HepG2 (cell line): ENCODE data around the gene TCEANC. TPM values are rescaled to one million over a fixed set of nuclear protein-coding genes. Genes with fewer than 3 reads are reported as not detected.

Source experiments
- ATAC-seq: fragments of 200-7000 bp; cut with Tn5 transposase; 3 replicates; pipeline ENCODE4 v1.9.1; 2020; ENCODE audit warnings: mild to moderate bottlenecking, moderate library complexity
- BruUV-seq: library from RNA; stranded (reverse); fragments of 400-500 nt; replicated peaks from 2 replicates; lab custom pipeline; 2021; lab: Mats Ljungman, UMichigan
- CTCF ChIA-PET: fragments of 300-600 bp; formaldehyde crosslinking; extraction: SDS; loops from one replicate; lab custom pipeline; 2021; ENCODE audit warnings: low total read pairs, inconsistent platforms, low intra/inter-chr PET ratio; lab: Yijun Ruan, JAX
- POLR2A ChIA-PET: fragments of 350-600 bp; sonication (Branson Sonifier 250); formaldehyde crosslinking; loops from one replicate; lab custom pipeline; 2020; ENCODE audit warnings: antibody characterized with exemption, inconsistent platforms; lab: Yijun Ruan, JAX
- DNase-seq: peaks from one replicate; pipeline ENCODE4 v3.0.0-alpha.2; 2015; ENCODE audit warnings: low spot score
- FAIRE-seq: peaks from 3 replicates; lab custom pipeline; 2011; peaks lifted over from hg19 to GRCh38; lab: Jason Lieb, UNC
- H2AFZ ChIP-seq: one replicate; pipeline ENCODE4 v1.6.1; 2011; ENCODE audit warnings: low read length, inconsistent platforms
- H3K27ac ChIP-seq: fragments of 300-600 bp; 3 replicates; pipeline ENCODE4 v1.8.0; 2011; ENCODE audit warnings: mixed run types, mild to moderate bottlenecking, mixed read lengths, low read length, inconsistent platforms; ENCODE audit not compliant: insufficient read depth; ENCODE audit errors: extremely low read length
- H3K27me3 ChIP-seq, 2 experiments: fragments of 200-600 bp in 1 of 2; 2 replicates in 1 of 2; 3 replicates in 1 of 2; pipeline versions ENCODE4 v1.6.0 to v1.8.0; 2011; ENCODE audit warnings: low read length in 2 of 2, mild to moderate bottlenecking in 2 of 2, moderate library complexity in 2 of 2, inconsistent platforms in 1 of 2; ENCODE audit not compliant: insufficient read depth in 2 of 2, control insufficient read depth in 1 of 2
- H3K36me3 ChIP-seq, 2 experiments: fragments of 200-600 bp in 1 of 2; replicated peaks in 1 of 2; 2 replicates in 1 of 2; 3 replicates in 1 of 2; pipeline versions ENCODE4 v1.5.1 to v1.8.0; 2011; ENCODE audit warnings: low read length in 2 of 2, inconsistent platforms in 1 of 2; ENCODE audit not compliant: insufficient read depth in 2 of 2, control insufficient read depth in 1 of 2
- H3K4me1 ChIP-seq: 2 replicates; pipeline ENCODE4 v1.5.1; 2012; ENCODE audit warnings: low read length, inconsistent platforms; ENCODE audit not compliant: insufficient read depth
- H3K4me2 ChIP-seq: 2 replicates; pipeline ENCODE4 v1.6.0; 2011; ENCODE audit warnings: low read depth, low read length, inconsistent platforms
- H3K4me3 ChIP-seq, 3 experiments: fragments of 200-600 bp in 1 of 3; sonication (generic), shearing (Covaris generic) in 1 of 3; replicated peaks in 1 of 3; 2 replicates each; pipeline ENCODE4 v1.5.1; 2011 to 2016; ENCODE audit warnings: low read length in 3 of 3, inconsistent platforms in 2 of 3, low read depth in 2 of 3, mild to moderate bottlenecking in 2 of 3, control low read depth in 1 of 3, mixed read lengths in 1 of 3; ENCODE audit not compliant: insufficient read depth in 1 of 3
- H3K79me2 ChIP-seq: one replicate; pipeline ENCODE4 v1.6.1; 2011; ENCODE audit warnings: low read length, inconsistent platforms; ENCODE audit not compliant: insufficient read depth
- H3K9ac ChIP-seq: 2 replicates; pipeline ENCODE4 v1.6.0; 2011; ENCODE audit warnings: mild to moderate bottlenecking, low read depth, low read length, inconsistent platforms; ENCODE audit not compliant: insufficient read depth
- H3K9me3 ChIP-seq: 2 replicates; pipeline ENCODE4 v1.5.1; 2012; ENCODE audit warnings: mild to moderate bottlenecking, low read length
- H4K20me1 ChIP-seq: 2 replicates; pipeline ENCODE4 v1.6.0; 2011; ENCODE audit warnings: inconsistent platforms, mild to moderate bottlenecking, low read length, moderate library complexity; ENCODE audit not compliant: insufficient read depth
- KDM5B ChIP-seq: sonication (generic); formaldehyde crosslinking; IDR thresholded peaks from 2 replicates; pipeline ENCODE4 v1.4.0; 2020; ENCODE audit warnings: missing genetic modification reagents, mild to moderate bottlenecking, borderline replicate concordance
- MIXL1 ChIP-seq: IDR thresholded peaks from 2 replicates; pipeline ENCODE4 v1.6.1; 2016
- NR3C1 ChIP-seq: sonication (generic); formaldehyde crosslinking; IDR thresholded peaks from 2 replicates; pipeline ENCODE4 v1.4.0; 2020; ENCODE audit warnings: missing genetic modification reagents
- SETDB1 ChIP-seq: sonication (generic); formaldehyde crosslinking; IDR thresholded peaks from 2 replicates; pipeline ENCODE4 v1.5.1; 2020; ENCODE audit warnings: missing genetic modification reagents, mild to moderate bottlenecking, borderline replicate concordance
- SMARCE1 ChIP-seq: fragments of 450-650 bp; IDR thresholded peaks from 2 replicates; pipeline ENCODE4 v1.6.1; 2017; ENCODE audit warnings: borderline replicate concordance
- SUZ12 ChIP-seq: fragments of 150-350 bp; IDR thresholded peaks from 2 replicates; pipeline ENCODE4 v1.6.1; 2014; ENCODE audit warnings: low read depth, low read length
- TSC22D2 ChIP-seq: sonication (generic); formaldehyde crosslinking; IDR thresholded peaks from 2 replicates; pipeline ENCODE4 v1.5.1; 2020; ENCODE audit warnings: missing genetic modification reagents, mild to moderate bottlenecking, borderline replicate concordance
- ZNF143 ChIP-seq: sonication (generic); formaldehyde crosslinking; IDR thresholded peaks from 2 replicates; pipeline ENCODE4 v1.4.0; 2020; ENCODE audit warnings: missing genetic modification reagents
- ZNF329 ChIP-seq: sonication (generic); formaldehyde crosslinking; IDR thresholded peaks from 2 replicates; pipeline ENCODE4 v1.9.0; 2021; ENCODE audit warnings: low read depth, mild to moderate bottlenecking, missing genetic modification reagents
- ZNF354B ChIP-seq: sonication (generic); formaldehyde crosslinking; IDR thresholded peaks from 2 replicates; pipeline ENCODE4 v1.8.0; 2022; ENCODE audit warnings: mild to moderate bottlenecking, missing genetic modification reagents
- ZNF879 ChIP-seq: sonication (generic); formaldehyde crosslinking; IDR thresholded peaks from 2 replicates; pipeline ENCODE4 v1.8.1; 2023; ENCODE audit warnings: missing genetic modification reagents
- WGBS: methylation state at CpG from one replicate; pipeline ENCODE4 v1.1.6; 2017; ENCODE audit warnings: low lambda C conversion rate; 5-methylcytosine and 5-hydroxymethylcytosine counted together
- in situ Hi-C: cut with HindIII; loops from 2 replicates; pipeline ENCODE4 v1.10.0; 2017; ENCODE audit warnings: low pct_unique_long_range_greater_than_20kb; ENCODE audit not compliant: extremely low pct_ligation_motif_present
- intact Hi-C: fragments of 100-400 bp; cut with micrococcal nuclease; formaldehyde crosslinking; loops from one replicate; pipeline ENCODE4 v1.10.0; 2022; ENCODE audit not compliant: unreplicated experiment
- polyA plus RNA-seq, 8 experiments: library from polyadenylated mRNA; depleted of rRNA in 3 of 8; stranded (reverse) in 7 of 8; unstranded in 1 of 8; fragments of >200 nt; fragmentation: Illumina TruSeq in 4 of 8; extraction: Trizol in 4 of 8; gene quantifications; 2 replicates each; pipeline versions ENCODE4 v1.2.1 to v1.2.3, GENCODE V29; 2011 to 2016; ENCODE audit warnings: low read depth in 4 of 8, missing spikeins in 1 of 8, mixed read lengths in 1 of 8; ENCODE audit not compliant: insufficient read depth in 1 of 8
- total RNA-seq, 5 experiments: library from RNA; depleted of rRNA; stranded (reverse); fragments of >200 nt; fragmentation: Illumina TruSeq; extraction: Trizol; gene quantifications; 2 replicates each; pipeline ENCODE4 v1.2.3, GENCODE V29; 2016; ENCODE audit warnings: low read depth in 1 of 5
- TF ChIP-seq, protein P1 (sequence below): sonication (generic); formaldehyde crosslinking; IDR thresholded peaks from 2 replicates; pipeline ENCODE4 v1.4.0; 2020; ENCODE audit warnings: mild to moderate bottlenecking, missing genetic modification reagents
- TF ChIP-seq, protein P2 (sequence below): sonication (generic); formaldehyde crosslinking; IDR thresholded peaks from 2 replicates; pipeline ENCODE4 v1.4.0; 2020; ENCODE audit warnings: missing genetic modification reagents, borderline replicate concordance
- TF ChIP-seq, protein P3 (sequence below): IDR thresholded peaks from 2 replicates; pipeline ENCODE4 v1.6.1; 2016; ENCODE audit warnings: mild to moderate bottlenecking, missing biosample characterization, missing genetic modification reagents

Gene TCEANC
- total and polyA plus RNA-seq, 2 of the 13 experiments (the other 11 are each of a cell fraction or from before 2014, with no cell fraction given): 0.51 to 0.97 TPM

DNA sequence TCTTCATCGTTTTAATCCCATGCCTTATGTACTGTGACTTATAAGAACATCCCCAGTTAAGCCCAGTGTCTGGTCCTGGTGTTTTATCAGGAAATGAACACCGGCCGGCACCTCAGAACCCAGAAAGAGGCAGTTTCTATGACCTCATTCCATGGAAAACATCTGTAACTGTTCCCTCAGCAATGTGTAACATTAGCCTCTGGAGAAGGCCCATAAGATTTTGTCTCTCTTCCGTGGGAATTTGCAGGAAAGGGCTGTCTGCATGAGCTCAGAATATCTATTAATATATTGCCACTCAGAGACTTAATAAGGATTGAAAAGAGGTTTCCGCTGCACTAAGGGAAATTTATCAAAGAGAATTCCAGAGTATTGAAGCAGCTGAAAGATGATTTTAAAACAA, 3.1 kb upstream of the TCEANC start (continued):
- no peak for TF ChIP-seq ZNF329
- no peak for TF ChIP-seq ZNF143 (CRISPR knock-in tag)
- TF ChIP-seq MIXL1 (CRISPR knock-in tag): no peak
- no peak for TF ChIP-seq SUZ12

DNA sequence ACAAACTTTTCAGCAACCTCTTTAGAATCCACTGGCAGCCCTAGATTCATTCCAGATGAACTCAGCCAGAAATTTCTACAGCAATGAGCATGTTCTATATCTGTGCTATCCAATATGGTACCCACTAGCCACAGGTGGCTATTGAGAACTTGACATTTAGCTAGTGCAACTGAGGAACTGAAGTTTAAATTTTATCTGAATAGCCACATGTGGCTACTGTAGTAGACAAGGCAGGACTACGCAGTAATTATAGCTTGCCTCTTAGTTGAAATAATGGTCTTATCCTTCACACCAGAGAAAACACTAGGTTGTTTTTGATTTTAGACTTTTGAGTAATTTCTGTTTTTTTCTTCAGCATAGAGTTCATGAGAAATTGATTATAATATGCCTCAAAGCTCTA, 2.6 kb upstream of the TCEANC start:
- no peaks in the 10 kb centered on the region for H3K36me3 ChIP-seq
- FAIRE-seq (no peak), DNase-seq (no peak), ATAC-seq (no peak)
- intact Hi-C loops: no loop called here
- H3K27me3 ChIP-seq: no peaks in the 10 kb centered on the region
- H3K79me2 ChIP-seq: no peaks in the 10 kb centered on the region
- H3K4me1 ChIP-seq: peaks cover 6% of the 10 kb centered on the region
- 100% methylated on average over 1 of the region's 1 CpG for WGBS
- H3K4me2 ChIP-seq: no peak overlapping the region
- no peak overlapping the region for H3K9ac ChIP-seq
- ChIA-PET POLR2A (no interaction called here), CTCF (no interaction called here)
- BruUV-seq: no TSS peak
- in situ Hi-C loops: loop anchor here (5.0 kb wide), 1 partner anchor 377 kb away; the partner anchor contains the start of gene GEMIN8
- H3K27ac ChIP-seq: no peak overlapping the region
- TF ChIP-seq SMARCE1 (no peak), NR3C1 (CRISPR knock-in tag) (no peak), KDM5B (CRISPR knock-in tag) (no peak), SETDB1 (no peak), ZNF879 (no peak), ZNF354B (CRISPR knock-in tag) (no peak), TSC22D2 (no peak)
- TF ChIP-seq, protein P1, sequence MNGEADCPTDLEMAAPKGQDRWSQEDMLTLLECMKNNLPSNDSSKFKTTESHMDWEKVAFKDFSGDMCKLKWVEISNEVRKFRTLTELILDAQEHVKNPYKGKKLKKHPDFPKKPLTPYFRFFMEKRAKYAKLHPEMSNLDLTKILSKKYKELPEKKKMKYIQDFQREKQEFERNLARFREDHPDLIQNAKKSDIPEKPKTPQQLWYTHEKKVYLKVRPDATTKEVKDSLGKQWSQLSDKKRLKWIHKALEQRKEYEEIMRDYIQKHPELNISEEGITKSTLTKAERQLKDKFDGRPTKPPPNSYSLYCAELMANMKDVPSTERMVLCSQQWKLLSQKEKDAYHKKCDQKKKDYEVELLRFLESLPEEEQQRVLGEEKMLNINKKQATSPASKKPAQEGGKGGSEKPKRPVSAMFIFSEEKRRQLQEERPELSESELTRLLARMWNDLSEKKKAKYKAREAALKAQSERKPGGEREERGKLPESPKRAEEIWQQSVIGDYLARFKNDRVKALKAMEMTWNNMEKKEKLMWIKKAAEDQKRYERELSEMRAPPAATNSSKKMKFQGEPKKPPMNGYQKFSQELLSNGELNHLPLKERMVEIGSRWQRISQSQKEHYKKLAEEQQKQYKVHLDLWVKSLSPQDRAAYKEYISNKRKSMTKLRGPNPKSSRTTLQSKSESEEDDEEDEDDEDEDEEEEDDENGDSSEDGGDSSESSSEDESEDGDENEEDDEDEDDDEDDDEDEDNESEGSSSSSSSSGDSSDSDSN: no peak
- TF ChIP-seq, protein P2, sequence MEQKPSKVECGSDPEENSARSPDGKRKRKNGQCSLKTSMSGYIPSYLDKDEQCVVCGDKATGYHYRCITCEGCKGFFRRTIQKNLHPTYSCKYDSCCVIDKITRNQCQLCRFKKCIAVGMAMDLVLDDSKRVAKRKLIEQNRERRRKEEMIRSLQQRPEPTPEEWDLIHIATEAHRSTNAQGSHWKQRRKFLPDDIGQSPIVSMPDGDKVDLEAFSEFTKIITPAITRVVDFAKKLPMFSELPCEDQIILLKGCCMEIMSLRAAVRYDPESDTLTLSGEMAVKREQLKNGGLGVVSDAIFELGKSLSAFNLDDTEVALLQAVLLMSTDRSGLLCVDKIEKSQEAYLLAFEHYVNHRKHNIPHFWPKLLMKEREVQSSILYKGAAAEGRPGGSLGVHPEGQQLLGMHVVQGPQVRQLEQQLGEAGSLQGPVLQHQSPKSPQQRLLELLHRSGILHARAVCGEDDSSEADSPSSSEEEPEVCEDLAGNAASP (CRISPR knock-in tag): no peak
- TF ChIP-seq, protein P3, sequence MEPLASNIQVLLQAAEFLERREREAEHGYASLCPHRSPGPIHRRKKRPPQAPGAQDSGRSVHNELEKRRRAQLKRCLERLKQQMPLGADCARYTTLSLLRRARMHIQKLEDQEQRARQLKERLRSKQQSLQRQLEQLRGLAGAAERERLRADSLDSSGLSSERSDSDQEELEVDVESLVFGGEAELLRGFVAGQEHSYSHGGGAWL (CRISPR knock-in tag): no peak
- H3K4me3 ChIP-seq: no peak overlapping the region
- H4K20me1 ChIP-seq: no peaks in the 10 kb centered on the region
- H2AFZ ChIP-seq: no peak overlapping the region
- H3K9me3 ChIP-seq: no peaks in the 10 kb centered on the region
